KMS-11 (cell line): ENCODE data around the gene CLDN19.

ENCODE experiments used
- H2AFZ ChIP-seq: fragments of 200-600 bp; sonication (generic); 2 replicates; pipeline ENCODE4 v1.6.1; 2016; ENCODE audit warnings: antibody characterized with exemption, mixed run types, low read depth
- H3K27ac ChIP-seq: fragments of 200-600 bp; sonication (generic); 2 replicates; pipeline ENCODE4 v1.6.1; 2016; ENCODE audit warnings: mild to moderate bottlenecking, mixed run types
- H3K27me3 ChIP-seq: fragments of 200-600 bp; sonication (generic); 2 replicates; pipeline ENCODE4 v1.6.1; 2017; ENCODE audit warnings: mild to moderate bottlenecking, low read depth, mixed run types, moderate library complexity; ENCODE audit not compliant: insufficient read depth
- H3K36me3 ChIP-seq: fragments of 200-600 bp; sonication (generic); 2 replicates; pipeline ENCODE4 v1.6.1; 2017; ENCODE audit warnings: mild to moderate bottlenecking, mixed run types; ENCODE audit not compliant: insufficient read depth
- H3K4me1 ChIP-seq: fragments of 200-600 bp; sonication (generic); 2 replicates; pipeline ENCODE4 v1.6.1; 2016; ENCODE audit warnings: mild to moderate bottlenecking, low read depth, mixed run types; ENCODE audit not compliant: poor library complexity, severe bottlenecking
- H3K4me2 ChIP-seq: fragments of 200-600 bp; sonication (generic); 2 replicates; pipeline ENCODE4 v1.7.0; 2016; ENCODE audit warnings: mild to moderate bottlenecking, mixed run types
- H3K4me3 ChIP-seq: fragments of 200-600 bp; sonication (generic); IDR thresholded peaks from 2 replicates; pipeline ENCODE4 v1.6.1; 2017; ENCODE audit warnings: low read depth, low read length, mixed read lengths; ENCODE audit not compliant: insufficient read depth
- H3K79me2 ChIP-seq: fragments of 200-600 bp; sonication (generic); 2 replicates; pipeline ENCODE4 v1.6.1; 2016; ENCODE audit warnings: low read depth, mixed run types; ENCODE audit not compliant: insufficient read depth
- H3K9ac ChIP-seq: fragments of 200-600 bp; sonication (generic); 2 replicates; pipeline ENCODE4 v1.6.1; 2016; ENCODE audit warnings: mild to moderate bottlenecking, mixed run types
- H4K20me1 ChIP-seq: fragments of 200-600 bp; sonication (generic); 2 replicates; pipeline ENCODE4 v1.6.1; 2016; ENCODE audit warnings: mild to moderate bottlenecking, mixed run types; ENCODE audit not compliant: insufficient read depth
- CTCF ChIP-seq: fragments of 200-600 bp; sonication (generic); conservative IDR thresholded peaks from 2 replicates; pipeline ENCODE4 v1.6.1; 2017; ENCODE audit warnings: low read depth, mild to moderate bottlenecking, antibody characterized with exemption, low read length, moderate library complexity, mixed read lengths

Gene CLDN19

DNA sequence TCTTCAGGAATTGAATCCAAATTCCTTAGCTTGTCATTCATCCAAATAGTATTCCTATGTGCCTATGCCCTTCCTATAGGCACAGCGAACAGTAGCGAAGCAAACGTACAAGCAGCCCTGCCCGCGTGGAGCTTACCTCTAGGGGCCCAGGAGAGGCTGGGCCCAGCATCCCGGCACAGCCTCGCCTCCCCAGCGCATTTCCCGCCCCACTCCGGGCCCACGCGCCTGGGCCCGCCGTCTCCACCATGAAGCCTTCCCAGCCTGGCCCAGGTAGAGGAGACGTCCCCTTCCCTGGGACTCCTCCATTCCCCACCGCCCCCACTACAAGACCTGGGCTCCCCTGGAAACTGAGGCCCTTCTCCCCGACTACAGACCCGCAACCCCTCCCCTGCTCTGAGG is 44.5 kb upstream of the CLDN19 start:
- H3K4me2 ChIP-seq, result no peak overlapping the region
- TF ChIP-seq CTCF, result no peak
- H3K36me3 ChIP-seq, result no peaks in the 10 kb centered on the region
- H2AFZ ChIP-seq, result no peak overlapping the region
- peaks cover 8% of the 10 kb centered on the region for H3K4me1 ChIP-seq
- no peaks in the 10 kb centered on the region for H4K20me1 ChIP-seq
- no peak overlapping the region for H3K9ac ChIP-seq
- H3K4me3 ChIP-seq, result no peak overlapping the region
- no peaks in the 10 kb centered on the region for H3K79me2 ChIP-seq
- H3K27me3 ChIP-seq, result no peaks in the 10 kb centered on the region
- no peak overlapping the region for H3K27ac ChIP-seq

DNA sequence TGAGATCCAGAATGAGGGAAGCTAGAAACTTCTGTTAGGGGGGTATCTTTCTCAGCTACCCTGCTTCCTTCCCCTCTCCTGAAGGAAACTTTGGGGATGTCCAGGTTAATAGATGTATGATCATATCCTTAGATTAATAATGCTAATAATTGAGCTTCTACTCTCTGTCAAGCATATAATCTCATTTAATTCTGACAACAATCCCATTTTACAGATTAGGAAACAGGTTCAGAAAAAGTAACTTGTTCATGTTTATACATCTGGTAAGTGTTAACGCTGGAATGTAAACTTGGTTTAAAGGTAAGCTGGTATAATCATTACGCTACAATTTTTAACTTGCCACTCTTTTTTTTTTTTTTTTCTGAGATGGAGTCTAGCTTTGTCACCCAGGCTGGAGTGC is 43.1 kb upstream of the CLDN19 start:
- H3K36me3 ChIP-seq, result no peaks in the 10 kb centered on the region
- no peak for TF ChIP-seq CTCF
- no peak overlapping the region for H3K9ac ChIP-seq
- H3K79me2 ChIP-seq, result no peaks in the 10 kb centered on the region
- H3K4me2 ChIP-seq, result no peak overlapping the region
- no peak overlapping the region for H3K27ac ChIP-seq
- peaks cover 15% of the 10 kb centered on the region for H3K4me1 ChIP-seq
- no peaks in the 10 kb centered on the region for H3K27me3 ChIP-seq
- H2AFZ ChIP-seq, result no peak overlapping the region
- H4K20me1 ChIP-seq, result no peaks in the 10 kb centered on the region
- H3K4me3 ChIP-seq, result no peak overlapping the region

DNA sequence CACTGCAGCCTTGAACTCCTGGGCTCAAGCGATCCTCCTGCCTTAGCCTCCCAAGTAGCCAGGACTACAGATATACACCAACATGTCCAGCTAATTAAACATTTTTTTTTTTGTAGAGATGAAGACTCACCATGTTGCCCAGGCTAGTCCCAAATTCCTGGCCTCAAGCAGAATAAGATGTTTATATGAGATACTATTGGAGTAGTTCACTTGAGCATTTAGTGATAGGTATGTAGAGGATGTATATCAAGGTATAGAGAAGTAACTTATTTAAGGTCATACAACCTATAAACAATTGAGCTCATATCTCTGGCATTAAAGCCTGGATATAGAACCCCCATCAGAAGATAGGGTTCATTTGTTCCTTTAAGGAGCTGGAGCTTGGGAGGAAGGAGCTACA is 40.1 kb upstream of the CLDN19 start:
- no peak overlapping the region for H3K4me3 ChIP-seq
- H4K20me1 ChIP-seq, result no peaks in the 10 kb centered on the region
- no peak overlapping the region for H2AFZ ChIP-seq
- no peaks in the 10 kb centered on the region for H3K79me2 ChIP-seq
- no peak for TF ChIP-seq CTCF
- no peaks in the 10 kb centered on the region; the same call in 1 of the 2 replicates for H3K36me3 ChIP-seq
- no peak overlapping the region for H3K9ac ChIP-seq
- no peak overlapping the region for H3K27ac ChIP-seq
- H3K4me1 ChIP-seq, result peaks cover 15% of the 10 kb centered on the region
- no peaks in the 10 kb centered on the region for H3K27me3 ChIP-seq
- H3K4me2 ChIP-seq, result no peak overlapping the region

- Histone ChIP-seq H3K9ac (no peak overlapping the region), H3K79me2 (no peaks in the 10 kb centered on the region), H3K27me3 (no peaks in the 10 kb centered on the region), H3K4me3 (no peak overlapping the region), H3K27ac (no peak overlapping the region), H3K4me2 (no peak overlapping the region), H3K36me3 (no peaks in the 10 kb centered on the region; the same call in 1 of the 2 replicates), H4K20me1 (no peaks in the 10 kb centered on the region), H3K4me1 (peaks cover 15% of the 10 kb centered on the region), H2AFZ (no peak overlapping the region)
- no peak for TF ChIP-seq CTCF
Observed at GRCh38 chr1:42779725-42780124, 39.7 kb upstream of the CLDN19 start.

DNA sequence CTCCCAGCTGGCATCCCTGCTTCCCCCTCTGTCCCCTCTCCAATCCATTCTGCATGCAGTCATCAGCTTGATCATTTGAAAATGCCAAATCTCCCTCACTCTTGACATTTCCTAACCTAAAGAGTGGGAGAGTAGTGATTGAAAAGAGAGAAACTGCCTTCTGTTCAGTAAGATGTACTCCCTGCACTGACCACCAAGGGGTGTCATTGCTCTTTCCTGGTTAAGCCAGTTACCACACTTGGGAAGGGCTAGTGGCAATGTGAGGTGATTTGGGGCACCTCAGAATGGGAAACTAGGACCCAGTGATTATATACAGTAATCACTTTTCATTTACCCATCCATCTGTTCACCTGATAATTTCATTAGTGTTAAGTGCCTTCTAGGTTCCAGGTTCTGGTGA is 37.8 kb upstream of the CLDN19 start:
- H3K27me3 ChIP-seq, result no peaks in the 10 kb centered on the region
- no peak overlapping the region for H2AFZ ChIP-seq
- H3K27ac ChIP-seq, result no peak overlapping the region
- no peaks in the 10 kb centered on the region; the same call in 1 of the 2 replicates for H3K36me3 ChIP-seq
- no peak overlapping the region for H3K4me3 ChIP-seq
- H4K20me1 ChIP-seq, result no peaks in the 10 kb centered on the region
- no peaks in the 10 kb centered on the region for H3K79me2 ChIP-seq
- TF ChIP-seq CTCF, result peak; percentile 82
- no peak overlapping the region for H3K9ac ChIP-seq
- H3K4me2 ChIP-seq, result no peak overlapping the region
- H3K4me1 ChIP-seq, result peaks cover 15% of the 10 kb centered on the region
